K562 (cell line): ENCODE data around the gene ELOVL5. TPM values are rescaled to one million over a fixed set of nuclear protein-coding genes. Genes with fewer than 3 reads are reported as not detected.
"Not testable (repeated sequence)": the region's sequence is repeated elsewhere in the genome, so short reads cannot be mapped to it uniquely, and the experiment has no call there.

Experiments
- ATAC-seq: fragments of 200-7000 bp; cut with Tn5 transposase; 3 replicates; pipeline ENCODE4 v1.9.1; 2020; ENCODE audit warnings: moderate library complexity
- BruUV-seq: library from RNA; stranded (reverse); fragments of 400-500 nt; replicated peaks from 2 replicates; lab custom pipeline; 2021; lab: Mats Ljungman, UMichigan
- CTCF ChIA-PET: fragments of 300-600 bp; formaldehyde crosslinking; extraction: SDS; loops from one replicate; lab custom pipeline; 2021; ENCODE audit warnings: low intra/inter-chr PET ratio; lab: Yijun Ruan, JAX
- POLR2A ChIA-PET: fragments of 300-600, 350-650 bp; sonication (Branson Sonifier 250); formaldehyde crosslinking; extraction: SDS; loops from one replicate; lab custom pipeline; 2021; ENCODE audit warnings: antibody characterized with exemption, inconsistent platforms; lab: Yijun Ruan, JAX
- DNase-seq, 4 experiments: peaks; one replicate each; pipeline versions ENCODE4 v3.0.0 to v3.0.0-alpha.2; 2011 to 2018; ENCODE audit warnings: low spot score in 3 of 4, mixed read lengths in 3 of 4; ENCODE audit errors: extremely low read depth in 1 of 4
- FAIRE-seq: peaks from 2 replicates; lab custom pipeline; 2011; peaks lifted over from hg19 to GRCh38; lab: Jason Lieb, UNC
- H2AFZ ChIP-seq: 2 replicates; pipeline ENCODE4 v1.6.0; 2011; ENCODE audit warnings: low read depth, low read length, control low read depth, inconsistent platforms
- H3K27ac ChIP-seq: fragments of 200-600 bp; 3 replicates; pipeline ENCODE4 v1.8.0; 2011; ENCODE audit warnings: low read depth, mild to moderate bottlenecking, control low read depth, inconsistent platforms, low read length, moderate library complexity, mixed read lengths; ENCODE audit errors: extremely low read depth
- H3K27me3 ChIP-seq, 2 experiments: fragments of 300-600 bp in 1 of 2; 2 replicates in 1 of 2; 3 replicates in 1 of 2; pipeline versions ENCODE4 v1.6.0 to v1.8.0; 2011; ENCODE audit warnings: inconsistent platforms in 2 of 2, low read length in 2 of 2, mild to moderate bottlenecking in 1 of 2, mixed read lengths in 1 of 2, moderate library complexity in 1 of 2; ENCODE audit not compliant: control insufficient read depth in 2 of 2, insufficient read depth in 2 of 2
- H3K36me3 ChIP-seq: fragments of 300-600 bp; 3 replicates; pipeline ENCODE4 v1.8.0; 2011; ENCODE audit warnings: mild to moderate bottlenecking, low read length, inconsistent platforms; ENCODE audit not compliant: control insufficient read depth, insufficient read depth
- H3K4me1 ChIP-seq, 2 experiments: fragments of 200-600 bp in 1 of 2; replicated peaks in 1 of 2; 2 replicates in 1 of 2; 3 replicates in 1 of 2; pipeline versions ENCODE4 v1.5.1 to v1.8.0; 2011; ENCODE audit warnings: inconsistent platforms in 2 of 2, low read length in 2 of 2, mild to moderate bottlenecking in 1 of 2, mixed read lengths in 1 of 2, moderate library complexity in 1 of 2; ENCODE audit not compliant: control insufficient read depth in 2 of 2, insufficient read depth in 2 of 2
- H3K4me2 ChIP-seq: 2 replicates; pipeline ENCODE4 v1.6.1; 2011; ENCODE audit warnings: low read length, control low read depth, inconsistent platforms, mixed read lengths; ENCODE audit not compliant: insufficient read depth
- H3K4me3 ChIP-seq: fragments of 200-600 bp; sonication (generic), shearing (Covaris generic); 2 replicates; pipeline ENCODE4 v1.5.1; 2016; ENCODE audit warnings: control low read depth, inconsistent platforms
- H3K79me2 ChIP-seq: fragments of 200-600 bp; 3 replicates; pipeline ENCODE4 v1.8.0; 2011; ENCODE audit warnings: low read length, inconsistent platforms; ENCODE audit not compliant: control insufficient read depth, insufficient read depth
- H3K9ac ChIP-seq, 2 experiments: 2 replicates each; pipeline versions ENCODE4 v1.6.0 to v1.6.1; 2011; ENCODE audit warnings: low read depth in 2 of 2, low read length in 2 of 2, control low read depth in 1 of 2, inconsistent platforms in 1 of 2, mild to moderate bottlenecking in 1 of 2, mixed read lengths in 1 of 2; ENCODE audit not compliant: insufficient read depth in 1 of 2
- H3K9me1 ChIP-seq: one replicate; pipeline ENCODE4 v1.6.0; 2011; ENCODE audit warnings: inconsistent platforms, mild to moderate bottlenecking, low read length, moderate library complexity; ENCODE audit not compliant: control insufficient read depth, insufficient read depth
- H3K9me3 ChIP-seq: replicated peaks from 2 replicates; pipeline ENCODE4 v1.5.1; 2011; ENCODE audit warnings: low read depth, low read length, inconsistent platforms; ENCODE audit not compliant: control insufficient read depth, insufficient read depth
- H4K20me1 ChIP-seq: replicated peaks from 2 replicates; pipeline ENCODE4 v1.6.1; 2011; ENCODE audit warnings: low read length, inconsistent platforms, mixed read lengths; ENCODE audit not compliant: control insufficient read depth, insufficient read depth
- PCBP1 ChIP-seq: fragments of 200-400 bp; formaldehyde crosslinking; IDR thresholded peaks from 2 replicates; pipeline ENCODE4 v1.6.1; 2018; ENCODE audit warnings: mild to moderate bottlenecking, low read depth, low read length; ENCODE audit not compliant: poor library complexity, severe bottlenecking
- ZC3H4 ChIP-seq: sonication (generic); formaldehyde crosslinking; IDR thresholded peaks from 2 replicates; pipeline ENCODE4 v1.9.0; 2021; ENCODE audit warnings: missing genetic modification reagents, borderline replicate concordance
- WGBS: fragments of 100-300 bp; shearing (Covaris generic); methylation state at CpG from one replicate; pipeline ENCODE4 v1.1.6; 2016; ENCODE audit warnings: low coverage, mixed read lengths; ENCODE audit not compliant: insufficient coverage; ENCODE audit errors: missing lambda C conversion rate; 5-methylcytosine and 5-hydroxymethylcytosine counted together
- in situ Hi-C: fragments of 300-500 bp; cut with MboI; formaldehyde crosslinking; loops from 4 replicates; pipeline ENCODE4 v1.15.0; 2018; ENCODE audit warnings: inconsistent platforms, mixed read lengths
- intact Hi-C: fragments of 100-400 bp; cut with micrococcal nuclease; formaldehyde crosslinking; loops from 2 replicates; pipeline ENCODE4 v1.14.2; 2022
- polyA plus RNA-seq, 8 experiments: library from polyadenylated mRNA; depleted of rRNA in 4 of 8; stranded (reverse) in 5 of 8; unstranded in 3 of 8; fragments of >200 nt; fragmentation: Nextera tagmentation in 2 of 8; fragmentation: Illumina TruSeq in 1 of 8; extraction: Ambion mirVana in 2 of 8; extraction: Trizol in 1 of 8; gene quantifications; 2 replicates each; pipeline versions ENCODE4 v1.2.1 to v1.2.3, GENCODE V29; 2011 to 2014; ENCODE audit warnings: inconsistent platforms in 1 of 8, missing spikeins in 1 of 8
- total RNA-seq, 7 experiments: library from RNA; depleted of rRNA in 6 of 7; stranded (reverse); fragments of >200 nt in 6 of 7; fragmentation: Illumina TruSeq in 2 of 7; extraction: Trizol in 2 of 7; gene quantifications; 2 replicates each; pipeline versions ENCODE4 v1.2.1 to v1.2.3, GENCODE V29; 2011 to 2021; ENCODE audit warnings: low replicate concordance in 1 of 7

The ELOVL5 gene
- total and polyA plus RNA-seq, 9 of the 15 experiments (the other 6 are each of a cell fraction or from before 2014, with no cell fraction given) = 70.6 to 245 (median 132) TPM

DNA sequence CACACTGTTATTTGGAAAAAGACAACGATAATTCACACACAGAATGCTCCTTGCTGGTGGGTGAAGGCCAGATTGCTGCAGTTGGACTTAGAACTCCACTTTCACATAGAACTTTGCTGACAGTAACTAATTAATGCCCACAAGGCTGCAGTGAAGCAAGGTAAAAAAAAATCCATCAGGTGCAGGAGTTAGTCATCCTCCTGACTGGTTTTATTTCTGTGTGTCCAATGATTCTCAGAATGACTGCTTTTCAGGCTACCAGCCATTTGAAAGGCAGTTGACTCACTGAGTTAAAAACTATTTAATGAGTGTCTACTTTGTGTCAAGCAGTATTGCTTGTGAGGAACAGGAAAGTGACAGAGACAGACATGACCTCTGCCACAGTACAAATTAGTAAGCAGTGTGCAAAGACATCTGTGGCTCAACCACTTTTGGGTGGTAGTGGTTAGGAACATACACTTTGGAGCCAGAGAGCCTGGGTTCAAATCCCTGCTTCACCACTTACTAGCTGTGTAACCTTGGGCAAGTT, 41.9 kb downstream of the ELOVL5 start:
- FAIRE-seq = no peak
- H3K4me2 ChIP-seq = no peak overlapping the region
- ATAC-seq = no peak

DNA sequence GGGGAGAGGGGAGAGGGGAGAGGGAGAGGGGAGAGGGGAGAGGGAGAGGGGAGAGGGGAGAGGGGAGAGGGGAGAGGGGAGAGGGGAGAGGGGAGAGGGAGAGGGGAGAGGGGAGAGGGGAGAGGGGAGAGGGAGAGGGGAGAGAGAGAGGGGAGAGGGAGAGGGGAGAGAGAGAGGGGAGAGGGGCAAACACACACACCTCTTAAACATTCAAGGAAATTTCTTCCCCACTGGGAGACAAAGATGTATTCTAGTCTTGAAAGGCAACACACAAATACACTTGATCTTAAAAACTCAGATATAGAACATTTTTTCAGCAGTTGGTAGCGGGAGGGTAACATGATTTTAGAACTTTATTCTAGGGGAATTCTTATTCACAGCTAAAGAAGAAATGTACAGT, 42.5 kb downstream of the ELOVL5 start:
- peaks cover 80% of the 10 kb centered on the region for H3K79me2 ChIP-seq
- peak; percentile 92 for TF ChIP-seq PCBP1
- TF ChIP-seq, all 486 proteins: peak for 1; not testable (repeated sequence) for 485
- intact Hi-C loops, H3K27me3 ChIP-seq, BruUV-seq, H3K9ac ChIP-seq, H3K9me3 ChIP-seq, H3K27ac ChIP-seq, FAIRE-seq, POLR2A ChIA-PET, H3K4me3 ChIP-seq, in situ Hi-C loops, DNase-seq, H2AFZ ChIP-seq, H3K4me2 ChIP-seq, ATAC-seq, H3K9me1 ChIP-seq, CTCF ChIA-PET: not testable (repeated sequence)
- peaks cover 27% of the 10 kb centered on the region for H4K20me1 ChIP-seq
- WGBS = 100% methylated on average over 1 of the region's 1 CpG
- peaks cover 22% of the 10 kb centered on the region for H3K36me3 ChIP-seq
- peaks cover 9 to 59% of the 10 kb centered on the region in 2 experiments; a peak in 4 of 5 replicates for H3K4me1 ChIP-seq

More for the DNA sequence above, 41.9 kb downstream of the ELOVL5 start:
- no TSS peak for BruUV-seq
- CTCF ChIA-PET = no interaction called here
- Histone ChIP-seq H4K20me1 (peaks cover 22% of the 10 kb centered on the region), H3K79me2 (peaks cover 80% of the 10 kb centered on the region), H3K27ac (no peak overlapping the region; the same call in 2 of the 3 replicates), H3K9me3 (no peaks in the 10 kb centered on the region), H3K36me3 (peaks cover 21% of the 10 kb centered on the region), H3K27me3 (no peaks in the 10 kb centered on the region), H3K9me1 (peaks cover 4% of the 10 kb centered on the region), H3K4me3 (no peak overlapping the region), H3K9ac (no peak overlapping the region), H2AFZ (no peak overlapping the region), H3K4me1 (peaks cover 12 to 63% of the 10 kb centered on the region in 2 experiments; a peak in 4 of 5 replicates)
- no peak for DNase-seq
- WGBS = 90% methylated on average over 1 of the region's 1 CpG
- in situ Hi-C loops = no loop called here
- POLR2A ChIA-PET = no interaction called here
- intact Hi-C loops = no loop called here
- no peak for TF ChIP-seq ZC3H4 (CRISPR knock-in tag)
